HG03558 (cell line): ENCODE results near the gene LGI1.

Experiments
- ATAC-seq: cut with Tn5 transposase; IDR thresholded peaks from one replicate; pipeline ENCODE4 v1.9.1; 2021; ENCODE audit warnings: moderate number of reproducible peaks; ENCODE audit not compliant: unreplicated experiment; ENCODE audit errors: extremely low read depth

Gene LGI1

DNA sequence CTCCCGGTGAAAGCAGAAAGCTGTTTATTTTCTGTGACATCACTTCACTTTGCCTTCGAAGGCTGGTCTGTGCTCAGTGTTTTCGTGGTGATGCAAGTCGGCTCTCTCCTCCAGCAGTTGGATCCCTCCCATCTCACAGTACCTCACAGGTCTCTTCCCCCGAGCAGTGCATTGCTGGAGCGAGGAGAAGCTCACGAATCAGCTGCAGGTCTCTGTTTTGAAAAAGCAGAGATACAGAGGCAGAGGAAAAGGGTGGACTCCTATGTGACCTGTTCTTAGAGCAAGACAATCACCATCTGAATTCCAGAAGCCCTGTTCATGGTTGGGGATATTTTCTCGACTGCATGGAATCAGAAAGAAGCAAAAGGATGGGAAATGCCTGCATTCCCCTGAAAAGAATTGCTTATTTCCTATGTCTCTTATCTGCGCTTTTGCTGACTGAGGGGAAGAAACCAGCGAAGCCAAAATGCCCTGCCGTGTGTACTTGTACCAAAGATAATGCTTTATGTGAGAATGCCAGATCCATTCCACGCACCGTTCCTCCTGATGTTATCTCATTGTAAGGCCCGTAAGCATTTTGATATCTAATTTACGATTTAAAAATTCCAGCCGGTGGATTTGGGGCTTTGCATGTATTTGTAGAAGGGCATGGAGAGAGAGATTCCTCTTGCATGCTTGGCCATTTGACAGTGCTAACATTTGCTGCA, at the start of gene LGI1:
Gene LGI1, plus strand, starts transcription at position 136 of the 707 bp plus-strand sequence. Its CDS starts 209 bp downstream, at position 345.
- no peak for ATAC-seq

DNA sequence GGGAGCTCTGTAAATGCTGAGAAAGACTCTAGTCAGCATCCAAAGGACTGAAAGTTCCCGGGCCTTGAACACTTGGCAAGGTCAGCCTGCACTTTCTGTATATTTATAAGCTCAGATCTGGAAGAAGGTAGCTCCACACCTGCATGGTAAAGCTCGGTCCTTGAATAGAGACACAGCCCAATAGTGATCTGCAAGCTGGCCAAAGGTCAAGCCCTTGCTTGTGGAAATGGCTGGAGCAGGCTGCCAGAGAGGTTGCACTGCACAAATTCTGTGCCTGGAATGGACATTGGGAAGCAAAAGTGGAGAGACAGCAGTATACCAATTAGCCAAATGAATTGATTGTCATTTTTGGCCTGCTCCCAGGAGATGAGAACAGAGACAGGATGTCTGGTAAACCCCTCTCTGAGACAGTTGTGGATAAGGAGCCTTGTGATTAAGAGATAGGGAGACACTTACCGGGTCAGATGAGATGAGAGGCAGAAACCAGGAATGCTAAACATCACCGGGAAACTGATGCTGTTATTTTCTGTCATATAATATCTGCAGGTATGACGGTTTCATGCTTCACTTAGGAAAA, 47.3 kb upstream of the LGI1 start:
- ATAC-seq: no peak

DNA sequence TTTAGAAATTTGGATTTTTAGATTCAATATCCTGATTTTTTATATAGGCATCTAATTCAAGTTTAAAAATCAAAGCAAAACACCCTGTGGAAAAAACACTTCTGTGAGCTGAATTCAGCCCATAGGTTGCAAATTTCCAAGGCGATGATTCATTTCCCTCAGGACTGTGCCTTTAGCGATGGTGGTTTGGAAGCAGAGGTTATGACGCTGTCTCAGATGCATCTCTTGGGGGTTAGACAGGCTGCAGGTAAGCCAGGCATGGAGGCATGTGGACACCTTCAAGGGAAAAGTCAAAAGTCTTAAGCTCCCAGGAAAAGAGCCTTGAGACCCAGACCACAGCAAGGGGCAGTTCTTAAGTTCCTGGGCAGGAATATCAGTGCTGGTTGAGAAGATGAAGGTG, 45.8 kb upstream of the LGI1 start:
- no peak for ATAC-seq

DNA sequence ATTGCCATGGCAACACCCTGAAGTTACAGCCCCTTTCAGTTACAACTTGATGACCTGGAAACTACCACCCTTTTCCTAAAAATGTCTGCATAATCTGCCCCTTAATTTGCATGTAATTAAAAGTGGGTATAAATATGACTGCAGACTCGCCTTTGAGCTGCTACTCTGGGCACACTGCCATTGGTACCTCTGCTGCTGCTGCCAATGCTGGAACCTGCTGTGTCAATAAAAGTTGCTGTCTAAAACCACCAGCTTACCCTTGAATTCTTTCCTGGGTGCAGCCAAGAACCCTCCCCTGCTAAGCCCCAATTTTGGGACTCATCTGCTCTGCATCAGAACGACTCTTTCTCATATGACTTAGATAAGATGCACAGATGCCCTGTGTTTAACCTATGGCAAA, 45.1 kb upstream of the LGI1 start:
- ATAC-seq: no peak

DNA sequence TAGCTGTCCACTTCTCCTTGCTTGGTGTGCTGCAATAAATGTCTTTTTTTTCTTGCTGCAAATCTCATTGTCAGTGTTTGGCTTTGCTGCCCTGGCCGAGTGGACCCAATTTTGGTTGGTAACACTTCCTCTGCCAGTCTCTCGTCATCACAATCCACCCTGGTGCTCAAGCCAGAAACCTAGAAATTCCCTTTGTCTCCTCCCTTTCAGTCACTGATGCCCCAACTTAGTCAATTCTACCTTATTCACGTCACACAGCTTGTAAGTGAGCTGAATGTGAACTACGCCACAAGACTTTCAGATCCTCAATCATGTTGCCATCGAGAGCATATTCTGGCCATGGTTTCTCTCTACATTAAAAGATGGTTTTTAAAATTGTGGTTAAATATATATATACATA, 42.4 kb upstream of the LGI1 start:
- ATAC-seq: peak; percentile 89

DNA sequence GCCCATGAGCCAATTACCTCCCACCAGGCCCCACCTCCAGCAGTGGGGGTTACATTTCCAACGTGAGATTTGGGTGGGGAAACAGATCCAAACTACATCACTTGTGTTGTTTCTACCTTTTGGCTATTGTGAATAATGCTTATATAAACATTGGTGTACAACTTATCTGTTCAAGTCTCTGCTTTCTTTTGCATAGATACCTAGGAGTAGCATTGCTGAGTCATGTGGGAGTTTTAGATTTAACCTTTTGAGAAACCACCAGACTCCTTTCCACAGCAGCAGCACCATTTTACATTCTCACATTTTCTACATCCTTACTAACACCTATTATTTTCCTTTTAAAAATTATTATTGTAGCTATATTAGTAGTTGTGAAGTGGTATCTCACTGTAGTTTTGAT, 41.0 kb upstream of the LGI1 start:
- ATAC-seq: no peak

DNA sequence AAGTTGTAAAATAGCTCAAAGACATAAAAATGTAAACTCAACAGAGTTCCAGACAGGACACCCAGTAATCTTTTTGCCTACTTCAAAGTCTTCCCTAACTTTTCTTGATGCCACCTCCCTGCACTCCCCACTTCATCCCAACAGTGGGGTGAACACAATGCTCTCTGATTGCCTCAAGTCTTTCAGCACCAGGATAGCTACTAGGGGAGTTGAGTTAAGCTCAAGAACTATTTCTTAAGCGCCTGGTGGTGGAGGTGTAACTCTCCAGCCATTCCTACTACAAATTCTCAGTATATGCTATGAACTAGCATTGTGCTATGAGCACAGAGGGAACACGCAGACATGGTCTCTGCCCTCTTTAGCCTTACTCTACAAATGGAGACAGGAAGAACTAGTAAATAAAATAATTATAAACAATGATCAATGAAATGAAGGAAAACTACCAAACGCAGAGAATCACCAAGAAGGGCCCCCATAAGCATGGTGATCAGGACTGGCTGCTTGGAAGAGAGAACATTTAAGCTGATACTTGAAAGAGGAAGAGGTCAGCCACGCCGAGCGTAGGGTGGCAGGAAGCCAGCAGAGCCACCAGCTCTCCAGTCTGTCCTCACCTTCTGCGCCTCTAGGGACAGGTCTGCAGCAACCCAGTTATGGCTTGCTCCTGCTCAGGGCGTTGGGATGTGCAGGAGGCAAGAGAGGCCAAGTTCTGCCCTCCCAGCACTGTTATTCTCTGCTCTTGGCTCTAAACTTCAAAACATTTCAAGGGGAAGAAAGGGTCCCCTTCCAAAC, 38.6 kb upstream of the LGI1 start:
- ATAC-seq: no peak

DNA sequence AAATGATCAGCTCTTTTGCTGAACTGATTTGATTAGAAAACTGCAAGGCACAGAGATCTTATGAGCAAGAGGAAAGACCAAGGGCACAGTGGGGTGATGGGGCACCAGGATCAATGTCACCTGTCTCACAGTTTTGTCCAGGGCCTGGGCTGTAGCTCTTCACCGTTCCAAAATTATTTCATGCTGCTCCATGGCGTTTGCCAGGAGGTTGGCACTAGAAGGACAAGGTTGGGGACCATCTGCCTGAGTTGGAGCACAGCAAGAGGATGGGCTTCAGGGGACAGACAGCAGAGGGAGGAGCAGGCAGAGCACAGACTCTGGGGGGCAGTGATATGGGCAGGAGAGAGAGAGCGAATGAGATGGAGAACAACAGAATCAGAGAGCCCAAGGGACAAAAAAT, 37.8 kb upstream of the LGI1 start:
- ATAC-seq: no peak

DNA sequence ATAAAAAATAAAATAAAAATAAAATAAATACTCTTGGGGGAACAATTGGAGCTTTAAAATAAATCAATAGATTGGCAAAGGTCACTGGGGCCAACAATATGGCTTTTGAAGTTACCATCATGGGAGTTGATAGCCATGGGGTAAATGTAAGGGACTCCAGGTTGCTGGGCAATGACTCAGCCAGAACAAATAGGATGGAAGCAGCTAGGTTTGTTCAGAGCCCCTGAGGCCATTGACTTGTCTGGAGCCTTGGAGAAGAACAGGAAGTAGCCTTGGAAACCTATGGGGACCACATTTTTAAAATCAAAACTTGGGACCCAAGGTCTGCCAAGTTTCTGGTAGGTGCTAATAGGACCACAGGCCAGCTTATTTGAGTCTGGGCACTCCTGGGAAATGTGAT, 35.2 kb upstream of the LGI1 start:
- no peak for ATAC-seq

DNA sequence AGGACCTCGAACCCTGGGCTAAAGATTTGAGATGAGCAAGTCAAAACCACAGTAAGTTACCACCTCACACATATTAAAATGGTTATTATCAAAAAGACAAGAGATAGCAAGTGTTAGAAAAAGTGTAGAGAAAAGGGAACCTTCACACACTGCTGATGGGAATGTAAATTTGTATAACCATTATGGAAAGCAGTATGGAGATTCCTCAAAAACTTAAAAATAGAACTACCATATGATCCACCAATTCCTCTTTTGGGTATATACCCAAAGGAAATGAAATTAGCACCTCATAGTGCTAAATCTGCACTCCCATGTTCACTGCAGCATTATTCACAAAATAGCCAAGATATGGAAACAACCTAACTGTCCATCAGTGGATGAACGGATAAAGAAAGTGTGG, 34.6 kb upstream of the LGI1 start:
- no peak for ATAC-seq

DNA sequence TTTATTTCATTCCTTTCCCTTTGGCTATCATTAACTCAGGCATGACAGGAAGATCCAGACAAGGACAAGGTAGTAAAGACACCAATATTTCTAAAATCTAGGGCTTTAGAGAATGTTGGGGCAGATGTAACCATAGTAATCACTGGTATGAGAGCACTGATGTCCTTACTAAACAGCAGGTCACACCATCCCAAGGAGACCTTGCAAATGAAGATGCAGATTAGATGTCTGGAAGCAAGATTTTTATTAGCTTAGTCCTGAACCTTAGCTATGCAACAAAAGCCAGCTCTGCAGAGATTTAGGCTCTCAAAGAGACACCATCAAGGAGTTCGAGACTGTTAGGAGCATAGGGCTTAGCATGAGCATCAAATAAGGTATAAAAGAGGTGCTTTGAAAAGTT, 31.7 kb upstream of the LGI1 start:
- no peak for ATAC-seq

DNA sequence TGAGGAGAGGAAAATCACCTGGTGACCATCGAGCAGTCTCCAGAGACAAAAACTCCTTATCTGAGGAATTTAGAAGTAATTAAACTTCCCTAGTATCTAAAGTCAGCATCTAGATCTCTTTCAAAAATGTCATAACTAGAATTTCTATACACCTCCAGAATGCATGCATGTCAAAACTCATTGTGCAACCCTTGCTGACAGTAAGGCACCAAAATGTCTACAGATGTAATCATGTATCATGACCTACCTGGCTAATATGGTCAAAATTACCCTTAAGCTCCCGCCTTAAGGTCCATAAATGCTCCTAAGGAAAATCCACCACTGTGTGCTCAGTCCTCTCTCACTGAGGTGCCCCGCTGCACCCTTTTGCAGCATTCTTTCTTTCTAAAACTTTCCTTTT, 16.4 kb upstream of the LGI1 start:
- no peak for ATAC-seq

DNA sequence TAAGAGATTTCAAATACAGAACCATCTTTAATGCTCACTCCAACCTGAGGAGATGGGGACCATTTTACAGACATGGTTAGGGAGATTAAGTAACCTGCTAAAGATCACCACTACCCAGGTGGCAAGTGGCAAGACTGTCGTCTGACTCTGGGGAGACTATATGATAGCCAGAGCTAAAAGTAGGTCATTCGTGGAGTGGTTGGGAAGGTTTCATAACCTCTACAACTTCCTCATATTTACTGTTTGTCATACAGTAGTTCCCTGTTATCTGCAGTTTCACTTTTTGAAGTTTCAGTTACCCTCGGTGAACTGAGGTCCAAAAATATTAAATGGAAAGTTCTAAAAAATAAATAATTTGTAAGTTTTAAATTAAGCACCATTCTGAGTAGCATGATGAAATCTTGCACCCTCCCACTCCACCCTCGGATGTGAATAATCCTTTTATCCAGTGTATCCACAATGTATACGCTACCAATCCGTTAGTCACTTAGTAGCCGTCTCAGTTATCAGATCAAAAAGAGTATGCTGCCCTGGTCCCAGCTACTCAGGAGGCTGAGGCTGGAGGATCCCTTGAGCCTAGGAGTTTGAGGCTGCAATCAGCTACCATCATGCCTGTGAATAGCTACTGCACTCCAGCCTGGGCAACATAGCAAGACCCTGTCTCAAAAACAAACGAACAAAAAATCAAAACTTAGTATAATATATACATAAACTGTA, 14.9 kb upstream of the LGI1 start:
- peak; percentile 43 for ATAC-seq

DNA sequence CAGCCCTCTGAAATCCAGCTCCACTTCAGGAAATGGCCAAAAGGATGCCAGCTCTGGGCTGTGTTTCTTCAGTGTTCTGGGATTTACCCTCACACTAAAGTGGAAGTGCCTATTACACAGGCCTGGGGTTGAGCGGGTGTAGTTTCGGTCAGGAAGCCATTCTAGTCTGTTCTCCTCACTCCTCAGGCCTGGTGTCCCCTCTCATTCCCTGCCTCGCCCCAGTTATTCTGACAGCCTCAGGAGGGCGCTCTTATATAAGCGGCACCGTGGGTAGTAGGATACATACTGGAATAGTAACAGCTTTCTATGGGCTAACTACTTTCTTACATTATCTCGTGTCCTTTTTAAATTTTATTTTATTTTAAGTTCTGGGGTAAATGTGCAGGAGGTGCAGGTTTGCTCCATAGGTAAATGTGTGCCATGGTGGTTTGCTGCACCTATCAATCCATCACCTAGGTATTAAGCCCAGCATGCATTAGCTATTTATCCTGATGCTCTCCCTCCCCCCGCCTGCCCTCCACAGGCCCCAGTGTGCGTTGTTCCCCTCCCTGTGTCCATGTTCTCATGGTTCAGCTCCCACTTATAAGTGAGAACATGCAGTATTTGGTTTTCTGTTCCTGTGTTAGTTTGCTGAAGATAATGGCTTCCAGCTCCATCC, 12.2 kb upstream of the LGI1 start:
- no peak for ATAC-seq

DNA sequence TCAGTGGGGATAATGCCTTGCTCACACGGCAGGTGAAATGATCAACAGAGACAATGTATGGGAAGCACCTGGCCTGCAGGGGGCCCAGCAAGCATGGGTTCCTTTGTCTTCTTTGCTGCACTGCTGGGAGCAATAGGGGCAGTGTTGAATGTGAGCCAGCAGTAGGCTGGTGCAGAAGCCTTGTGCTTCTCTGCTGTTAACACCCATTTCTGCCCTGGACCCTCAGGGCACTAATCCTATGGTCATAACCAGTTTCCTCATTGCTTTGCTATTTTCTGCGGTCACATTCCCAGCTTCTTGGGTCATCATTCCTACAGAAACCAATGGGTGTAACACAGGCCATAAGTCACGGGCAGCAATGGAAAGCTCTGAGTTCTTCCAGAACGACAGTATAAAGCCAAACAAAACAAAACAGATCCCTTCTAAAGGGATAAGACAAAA, 10.9 kb upstream of the LGI1 start:
- no peak for ATAC-seq

DNA sequence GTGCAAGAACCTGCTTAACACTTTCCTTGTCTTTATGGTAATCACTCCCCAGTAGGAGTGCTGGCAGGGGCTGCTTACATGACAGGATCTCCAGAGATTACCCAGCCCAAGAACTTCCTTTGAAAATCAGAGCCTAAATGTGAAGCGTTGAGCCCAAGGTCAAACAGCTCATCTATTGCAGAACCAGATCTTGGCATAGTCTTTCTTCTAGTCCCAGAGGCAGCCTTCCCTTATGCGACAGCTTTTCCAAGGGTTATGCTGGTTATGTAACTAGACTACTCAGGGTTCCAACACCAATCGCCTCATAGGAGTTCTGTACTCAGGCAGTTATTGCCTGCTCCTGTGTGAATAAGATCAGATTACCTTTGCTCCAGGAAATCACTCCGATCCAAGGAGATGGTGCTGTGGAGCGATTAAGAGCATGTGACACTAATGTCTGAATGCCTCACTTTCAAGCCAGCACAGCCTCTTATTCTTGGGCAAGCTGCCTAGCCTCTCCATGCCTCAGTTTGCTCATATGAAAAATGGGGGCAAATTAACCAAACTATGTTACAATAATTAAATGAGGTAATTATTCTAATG, 8.4 kb upstream of the LGI1 start:
- ATAC-seq: no peak

DNA sequence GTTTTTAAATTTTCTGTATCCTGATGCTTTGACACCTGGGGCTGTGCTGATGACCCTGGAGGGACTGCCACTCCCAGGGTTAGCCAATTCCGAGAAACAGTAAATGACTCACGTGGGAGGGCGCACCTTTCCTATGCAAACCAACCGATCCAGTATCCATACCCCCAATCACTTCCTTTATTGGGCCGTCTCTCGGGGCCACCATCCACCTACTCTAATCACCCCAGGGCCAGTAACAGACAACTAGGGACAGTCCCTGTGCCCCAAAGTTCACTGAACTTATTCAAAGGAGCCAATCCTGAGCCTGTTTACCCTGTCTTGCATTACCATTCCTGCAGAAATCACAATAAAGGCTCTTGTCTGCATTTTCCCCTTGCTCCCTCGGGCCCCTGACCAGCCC, 6.6 kb upstream of the LGI1 start:
- no peak for ATAC-seq

DNA sequence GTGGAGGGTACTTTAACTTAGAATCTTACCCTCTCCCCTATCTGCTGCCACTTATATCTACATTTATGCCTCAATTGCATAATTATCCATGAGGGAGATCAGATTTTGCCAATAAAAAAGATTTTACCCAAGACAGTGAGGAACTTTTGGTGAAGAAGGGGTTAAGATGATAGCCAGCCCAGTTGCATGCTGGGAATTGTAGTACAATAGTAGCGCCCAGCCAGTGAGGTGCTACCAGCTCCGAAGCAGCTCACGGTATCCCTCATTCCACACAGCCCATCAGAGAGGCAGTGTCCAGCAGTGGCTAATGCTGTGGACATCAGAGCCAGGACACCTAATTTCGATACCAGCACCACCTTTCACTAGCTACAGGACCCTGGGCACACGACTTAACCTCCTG, 5.9 kb upstream of the LGI1 start:
- no peak for ATAC-seq

DNA sequence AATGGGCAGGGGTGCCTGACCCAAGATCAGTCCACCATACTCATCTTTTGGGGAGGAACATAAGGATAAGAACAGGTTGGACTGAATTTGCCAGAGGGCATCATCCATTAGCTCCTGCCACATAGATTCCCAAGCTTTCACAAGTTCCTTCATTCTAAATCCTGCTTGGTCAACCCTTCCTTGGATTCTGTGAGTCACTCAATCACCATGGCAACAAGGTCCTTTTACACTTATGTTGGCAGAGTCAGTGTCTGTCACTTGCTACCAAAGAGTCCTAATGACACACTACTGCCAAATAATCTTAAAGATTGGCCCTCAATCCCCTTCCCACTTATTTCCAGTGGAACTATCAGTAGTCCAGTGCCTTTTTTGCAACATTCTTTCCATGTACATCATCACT, 5.0 kb upstream of the LGI1 start:
- ATAC-seq: no peak

DNA sequence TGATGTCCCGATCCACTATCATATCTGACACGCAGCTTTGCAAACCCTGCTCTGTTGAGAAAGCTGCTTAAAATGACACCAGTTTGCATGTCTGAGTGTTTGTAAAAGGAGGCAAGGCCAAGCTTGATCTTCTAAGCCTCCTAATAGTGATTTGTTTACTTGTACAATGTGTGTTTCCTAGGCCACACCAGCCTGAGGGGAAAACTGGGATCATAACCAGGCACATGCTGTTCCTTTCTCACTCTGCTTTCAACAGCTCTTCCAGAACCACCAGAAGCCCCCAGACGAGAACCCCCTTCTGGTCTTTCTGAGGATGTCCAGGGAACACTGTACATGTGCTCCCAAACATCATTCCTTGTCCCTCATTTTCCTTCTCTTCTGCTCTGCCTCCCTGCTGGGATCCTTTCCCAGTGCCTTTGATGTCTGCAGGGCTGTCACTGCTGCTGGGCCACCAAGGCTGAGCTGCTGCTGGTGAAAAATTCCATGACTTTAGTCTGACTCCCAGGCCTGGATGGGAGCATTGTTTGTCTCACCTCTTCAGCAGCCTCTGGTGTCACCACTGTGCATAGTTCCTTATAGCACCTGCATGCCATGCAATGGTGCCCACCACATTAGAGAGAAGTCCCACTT, 4.0 kb upstream of the LGI1 start:
- no peak for ATAC-seq
